ENCODE measurements around the gene RASGEF1C. TPM values are rescaled to one million over a fixed set of nuclear protein-coding genes. Genes with fewer than 3 reads are reported as not detected.
"Not testable (repeated sequence)": the region's sequence is repeated elsewhere in the genome, so short reads cannot be mapped to it uniquely, and the experiment has no call there.

RASGEF1C gene
- total RNA-seq, 4 donors from 2014 or later: 0.71 to 2.5 TPM; not detected in 2

GRCh38 chr5:180090098-180090768 lies 118.8 kb downstream of the RASGEF1C start:
- intact Hi-C loops (cut with DNase I; ENCODE audit: low total_unique reads): no loop called here
- peak in 1 of 2 donors; percentile 91 for DNase-seq (ENCODE audit: low spot score in 2 of 2)
- peak overlapping the region; percentile 21 for H3K4me3 ChIP-seq (ENCODE audit: low read depth, poor library complexity, severe bottlenecking)
- 2% methylated on average over 54 to 58 of the region's 58 CpGs for WGBS, 2 donors
- TF ChIP-seq POLR2A (IDR thresholded peaks at IDR 0.05) (no peak), CTCF (IDR thresholded peaks at IDR 0.05) (peak in 1 of 3 donors; percentile 36)

GRCh38 chr5:180089628-180090027 lies 119.4 kb downstream of the RASGEF1C start:
- DNase-seq (ENCODE audit: low spot score in 2 of 2): peak in 1 of 2 donors; percentile 81
- intact Hi-C loops (cut with DNase I; ENCODE audit: low total_unique reads): loop anchor here (10.0 kb wide), 1 partner anchor 155 kb away; no protein-coding TSS in a partner anchor
- 74 to 75% methylated on average over 18 of the region's 18 CpGs for WGBS, 2 donors
- not testable (repeated sequence) for H3K4me3 ChIP-seq (ENCODE audit: low read depth, poor library complexity, severe bottlenecking)

GRCh38 chr5:180088561-180088960 lies 120.5 kb downstream of the RASGEF1C start:
- intact Hi-C loops (cut with DNase I; ENCODE audit: low total_unique reads): loop anchor here (10.0 kb wide), 1 partner anchor 154 kb away; no protein-coding TSS in a partner anchor
- TF ChIP-seq POLR2A (IDR thresholded peaks at IDR 0.05) (no peak), CTCF (IDR thresholded peaks at IDR 0.05) (no peak)
- WGBS, 2 donors: 91 to 96% methylated on average over 8 of the region's 8 CpGs
- no peak overlapping the region for H3K4me3 ChIP-seq (ENCODE audit: low read depth, poor library complexity, severe bottlenecking)
- peak in 1 of 2 donors; percentile 76 for DNase-seq (ENCODE audit: low spot score in 2 of 2)

GRCh38 chr5:180086816-180087399 lies 122.1 kb downstream of the RASGEF1C start:
- 80 to 82% methylated on average over 11 of the region's 11 CpGs for WGBS, 2 donors
- no peak for DNase-seq (ENCODE audit: low spot score in 2 of 2)
- H3K4me3 ChIP-seq (ENCODE audit: low read depth, poor library complexity, severe bottlenecking): no peak overlapping the region
- intact Hi-C loops (cut with DNase I; ENCODE audit: low total_unique reads): loop anchor here (10.0 kb wide), 1 partner anchor 152 kb away; no protein-coding TSS in a partner anchor
- TF ChIP-seq POLR2A (IDR thresholded peaks at IDR 0.05): no peak
- TF ChIP-seq CTCF (IDR thresholded peaks at IDR 0.05): no peak

- 60 to 65% methylated on average over 7 of the region's 7 CpGs for WGBS, 2 donors
- no peak for DNase-seq (ENCODE audit: low spot score in 2 of 2)
- intact Hi-C loops (cut with DNase I; ENCODE audit: low total_unique reads): loop anchor here (10.0 kb wide), 1 partner anchor 151 kb away; no protein-coding TSS in a partner anchor
- no peak overlapping the region for H3K4me3 ChIP-seq (ENCODE audit: low read depth, poor library complexity, severe bottlenecking)
- TF ChIP-seq POLR2A (IDR thresholded peaks at IDR 0.05) (no peak), CTCF (IDR thresholded peaks at IDR 0.05) (no peak)
These were observed 123.2 kb downstream of the RASGEF1C start for GRCh38 chr5:180085837-180086236.

Measured in lower leg skin (tissue), 4 donors.